ENCODE results near the gene GYG2.
"Not testable (repeated sequence)": the region's sequence is repeated elsewhere in the genome, so short reads cannot be mapped to it uniquely, and the experiment has no call there.

Gene GYG2

GRCh38 chrX:2788980-2789379, 39.8 kb upstream of the GYG2 start:
- DNase-seq (ENCODE audit: low spot score): no peak
- TF ChIP-seq CTCF (IDR thresholded peaks at IDR 0.05; ENCODE audit: extremely low read depth, missing control alignments): no peak

GRCh38 chrX:2789569-2789968, 39.2 kb upstream of the GYG2 start:
- TF ChIP-seq CTCF (IDR thresholded peaks at IDR 0.05; ENCODE audit: extremely low read depth, missing control alignments): no peak
- no peak for DNase-seq (ENCODE audit: low spot score)

GRCh38 chrX:2793752-2794151, 35.0 kb upstream of the GYG2 start:
- no peak for DNase-seq (ENCODE audit: low spot score)
- TF ChIP-seq CTCF (IDR thresholded peaks at IDR 0.05; ENCODE audit: extremely low read depth, missing control alignments): no peak

- no peak for TF ChIP-seq CTCF (IDR thresholded peaks at IDR 0.05; ENCODE audit: extremely low read depth, missing control alignments)
- DNase-seq (ENCODE audit: low spot score): no peak
Measured at GRCh38 chrX:2794336-2794735, 34.4 kb upstream of the GYG2 start.

GRCh38 chrX:2796808-2797207, 31.9 kb upstream of the GYG2 start:
- not testable (repeated sequence) for DNase-seq (ENCODE audit: low spot score)

- TF ChIP-seq CTCF (IDR thresholded peaks at IDR 0.05; ENCODE audit: extremely low read depth, missing control alignments): no peak
- no peak for DNase-seq (ENCODE audit: low spot score)
Measured at GRCh38 chrX:2799369-2799768, 29.4 kb upstream of the GYG2 start.

GRCh38 chrX:2799980-2800379, 28.8 kb upstream of the GYG2 start:
- not testable (repeated sequence) for DNase-seq (ENCODE audit: low spot score)

GRCh38 chrX:2801223-2801622, 27.5 kb upstream of the GYG2 start:
- no peak for DNase-seq (ENCODE audit: low spot score)
- TF ChIP-seq CTCF (IDR thresholded peaks at IDR 0.05; ENCODE audit: extremely low read depth, missing control alignments): no peak

GRCh38 chrX:2802376-2803090, 26.2 kb upstream of the GYG2 start:
- DNase-seq (ENCODE audit: low spot score): not testable (repeated sequence)

GRCh38 chrX:2803486-2803885, 25.2 kb upstream of the GYG2 start:
- not testable (repeated sequence) for DNase-seq (ENCODE audit: low spot score)

GRCh38 chrX:2804106-2804843, 24.5 kb upstream of the GYG2 start:
- DNase-seq (ENCODE audit: low spot score): not testable (repeated sequence)

- not testable (repeated sequence) for DNase-seq (ENCODE audit: low spot score)
Measured at GRCh38 chrX:2804858-2805257, 23.9 kb upstream of the GYG2 start.

Measured in GM20000 (cell line).